Measurements from ENCODE around the gene P2RX6. TPM values are rescaled to one million over a fixed set of nuclear protein-coding genes. Genes with fewer than 3 reads are reported as not detected.

P2RX6 gene
- total RNA-seq, 4 donors from 2014 or later, result 0.35 to 0.47 (median 0.40) TPM; not detected in 1

GRCh38 chr22:20994902-20995241 is 20.1 kb upstream of the P2RX6 start:
- TF ChIP-seq POLR2AphosphoS5 (IDR thresholded peaks at IDR 0.05) (no peak), POLR2A (IDR thresholded peaks at IDR 0.05) (no peak), EP300 (IDR thresholded peaks at IDR 0.05) (no peak)
- TF ChIP-seq, protein P1, sequence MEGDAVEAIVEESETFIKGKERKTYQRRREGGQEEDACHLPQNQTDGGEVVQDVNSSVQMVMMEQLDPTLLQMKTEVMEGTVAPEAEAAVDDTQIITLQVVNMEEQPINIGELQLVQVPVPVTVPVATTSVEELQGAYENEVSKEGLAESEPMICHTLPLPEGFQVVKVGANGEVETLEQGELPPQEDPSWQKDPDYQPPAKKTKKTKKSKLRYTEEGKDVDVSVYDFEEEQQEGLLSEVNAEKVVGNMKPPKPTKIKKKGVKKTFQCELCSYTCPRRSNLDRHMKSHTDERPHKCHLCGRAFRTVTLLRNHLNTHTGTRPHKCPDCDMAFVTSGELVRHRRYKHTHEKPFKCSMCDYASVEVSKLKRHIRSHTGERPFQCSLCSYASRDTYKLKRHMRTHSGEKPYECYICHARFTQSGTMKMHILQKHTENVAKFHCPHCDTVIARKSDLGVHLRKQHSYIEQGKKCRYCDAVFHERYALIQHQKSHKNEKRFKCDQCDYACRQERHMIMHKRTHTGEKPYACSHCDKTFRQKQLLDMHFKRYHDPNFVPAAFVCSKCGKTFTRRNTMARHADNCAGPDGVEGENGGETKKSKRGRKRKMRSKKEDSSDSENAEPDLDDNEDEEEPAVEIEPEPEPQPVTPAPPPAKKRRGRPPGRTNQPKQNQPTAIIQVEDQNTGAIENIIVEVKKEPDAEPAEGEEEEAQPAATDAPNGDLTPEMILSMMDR (IDR thresholded peaks at IDR 0.05), result no peak
- Histone ChIP-seq H3K4me3 (no peak overlapping the region), H3K27ac (no peak overlapping the region), H3K9me3 (no peaks in the 10 kb centered on the region), H3K4me1 (peaks cover 0 to 19% (median 5%) of the 10 kb centered on the region in 3 donors), H3K36me3 (peaks cover 0 to 99% of the 10 kb centered on the region in 2 donors), H3K27me3 (no peaks in the 10 kb centered on the region)
- no CpG with 5 or more reads among the region's 10 CpGs for WGBS, 2 donors (ENCODE audit: low coverage in 1 of 2)
- ATAC-seq, result no peak

DNA sequence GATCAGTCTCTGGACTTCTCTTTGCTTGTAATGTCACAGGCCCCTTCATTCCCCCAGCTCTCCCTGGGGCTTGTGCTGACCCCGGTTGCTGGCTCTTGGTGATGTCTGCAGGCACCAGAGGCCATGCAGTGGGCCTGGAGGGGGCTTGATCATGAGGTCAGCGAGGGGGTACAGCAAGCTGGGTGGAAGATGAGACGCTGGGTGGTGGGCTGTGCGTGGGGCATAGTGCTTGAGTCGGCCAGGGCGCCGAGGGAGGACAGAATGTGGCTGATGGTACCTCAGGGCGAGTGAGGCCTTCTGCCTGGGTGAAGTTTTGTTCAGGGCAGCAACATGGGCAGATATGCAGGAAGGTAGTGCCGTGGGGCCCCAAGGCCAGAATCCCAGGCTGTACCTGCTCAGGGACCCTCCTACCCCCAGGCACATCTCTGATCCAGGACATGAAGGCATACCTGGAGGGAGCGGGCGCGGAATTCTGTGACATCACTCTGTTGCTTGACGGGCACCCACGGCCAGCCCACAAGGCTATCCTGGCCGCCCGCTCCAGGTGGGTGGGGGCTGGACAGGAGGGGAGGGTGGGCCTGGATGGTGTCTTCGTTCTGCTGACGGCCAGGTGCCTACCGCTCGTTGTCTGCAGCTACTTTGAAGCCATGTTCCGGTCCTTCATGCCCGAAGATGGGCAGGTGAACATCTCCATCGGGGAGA is 19.5 kb upstream of the P2RX6 start:
- no peak overlapping the region for H3K4me3 ChIP-seq
- ATAC-seq, result no peak
- H3K36me3 ChIP-seq, result peaks cover 0 to 100% of the 10 kb centered on the region in 2 donors
- no peak overlapping the region for H3K27ac ChIP-seq
- no peaks in the 10 kb centered on the region for H3K27me3 ChIP-seq
- no peaks in the 10 kb centered on the region for H3K9me3 ChIP-seq
- no peak for TF ChIP-seq EP300 (IDR thresholded peaks at IDR 0.05)
- TF ChIP-seq, protein P1 (IDR thresholded peaks at IDR 0.05), result no peak
- TF ChIP-seq POLR2A (IDR thresholded peaks at IDR 0.05), result no peak
- TF ChIP-seq POLR2AphosphoS5 (IDR thresholded peaks at IDR 0.05), result no peak
- H3K4me1 ChIP-seq, result peaks cover 0 to 25% (median 11%) of the 10 kb centered on the region in 3 donors
- 98% methylated on average over 8 of the region's 23 CpGs; no CpG with 5 or more reads in 1 of the 2 donors for WGBS, 2 donors (ENCODE audit: low coverage in 1 of 2)

DNA sequence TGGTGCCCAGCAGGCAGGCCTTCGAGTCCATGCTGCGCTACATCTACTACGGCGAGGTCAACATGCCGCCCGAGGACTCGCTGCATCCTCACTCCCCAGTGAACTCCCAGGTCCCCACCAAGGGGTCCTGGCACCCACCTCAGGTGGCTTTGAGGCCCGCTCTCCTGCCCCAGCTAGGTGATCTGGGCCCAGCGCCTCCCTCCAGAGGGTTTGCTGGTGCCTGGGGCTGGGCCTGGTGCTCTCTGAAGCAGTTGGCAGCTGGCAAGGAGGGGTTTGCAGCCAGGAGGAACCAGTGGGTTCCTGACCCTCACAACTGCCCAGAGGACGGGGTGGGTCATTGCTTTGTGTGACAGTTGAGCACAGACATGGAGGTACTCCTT is 18.9 kb upstream of the P2RX6 start:
- no peak for ATAC-seq
- WGBS, 2 donors (ENCODE audit: low coverage in 1 of 2), result no CpG with 5 or more reads among the region's 10 CpGs
- H3K4me1 ChIP-seq, result peaks cover 0 to 30% (median 17%) of the 10 kb centered on the region in 3 donors
- TF ChIP-seq EP300 (IDR thresholded peaks at IDR 0.05) (no peak), POLR2A (IDR thresholded peaks at IDR 0.05) (no peak), POLR2AphosphoS5 (IDR thresholded peaks at IDR 0.05) (no peak)
- TF ChIP-seq, protein P1 (IDR thresholded peaks at IDR 0.05), result no peak
- no peaks in the 10 kb centered on the region for H3K27me3 ChIP-seq
- H3K27ac ChIP-seq, result no peak overlapping the region
- H3K9me3 ChIP-seq, result no peaks in the 10 kb centered on the region
- H3K36me3 ChIP-seq, result peaks cover 0 to 95% of the 10 kb centered on the region in 2 donors
- H3K4me3 ChIP-seq, result no peak overlapping the region

DNA sequence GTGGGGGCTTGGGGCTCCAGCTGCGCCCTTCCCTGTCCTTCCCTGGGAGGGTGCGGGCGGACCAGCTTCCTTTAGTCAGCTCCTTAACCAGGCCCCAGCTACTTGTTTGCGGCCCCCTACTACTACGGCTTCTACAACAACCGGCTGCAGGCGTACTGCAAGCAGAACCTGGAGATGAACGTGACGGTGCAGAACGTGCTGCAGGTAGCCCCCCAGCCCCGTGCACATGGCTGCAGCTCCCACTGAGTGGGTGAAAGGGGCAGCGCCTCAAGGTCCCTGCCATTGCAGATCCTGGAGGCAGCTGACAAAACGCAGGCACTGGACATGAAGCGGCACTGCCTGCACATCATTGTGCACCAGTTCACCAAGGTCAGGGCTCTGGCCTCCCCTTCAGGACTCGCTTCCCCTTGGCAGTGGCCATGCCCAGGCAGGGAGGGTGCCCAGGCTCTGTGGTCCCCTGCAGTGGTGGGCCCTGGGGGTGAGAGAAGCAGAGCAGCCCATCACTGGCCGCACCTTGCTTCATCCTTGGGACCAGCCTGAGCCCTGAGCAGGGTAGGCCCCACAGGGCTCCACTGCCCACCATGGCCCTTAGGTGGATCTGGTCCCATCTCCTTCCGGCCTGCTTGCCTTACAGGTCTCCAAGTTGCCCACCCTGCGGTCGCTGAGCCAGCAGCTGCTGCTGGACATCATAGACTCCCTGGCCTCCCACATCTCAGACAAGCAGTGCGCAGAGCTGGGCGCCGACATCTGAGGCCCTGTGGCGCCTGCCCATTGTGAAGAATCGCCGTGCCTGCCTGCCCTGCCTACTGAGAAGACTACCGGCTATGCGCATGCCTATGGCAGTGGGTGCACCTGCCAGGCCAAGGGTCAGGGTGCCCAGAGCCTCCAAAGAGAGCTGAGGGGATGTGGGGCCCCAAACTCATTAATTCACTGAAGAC is 18.1 kb upstream of the P2RX6 start:
- peaks cover 0 to 86% of the 10 kb centered on the region in 2 donors for H3K36me3 ChIP-seq
- H3K4me1 ChIP-seq, result peaks cover 0 to 34% (median 19%) of the 10 kb centered on the region in 3 donors
- H3K27me3 ChIP-seq, result no peaks in the 10 kb centered on the region
- whole genome bisulfite sequencing, 2 donors (ENCODE audit: low coverage in 1 of 2), result 100% methylated on average over 1 of the region's 27 CpGs; no CpG with 5 or more reads in 1 of the 2 donors
- TF ChIP-seq POLR2AphosphoS5 (IDR thresholded peaks at IDR 0.05) (no peak), POLR2A (IDR thresholded peaks at IDR 0.05) (no peak), EP300 (IDR thresholded peaks at IDR 0.05) (no peak)
- TF ChIP-seq, protein P1 (IDR thresholded peaks at IDR 0.05), result no peak
- no peak for ATAC-seq
- no peak overlapping the region for H3K27ac ChIP-seq
- no peaks in the 10 kb centered on the region for H3K9me3 ChIP-seq
- H3K4me3 ChIP-seq, result no peak overlapping the region
